PC-9 (cell line): ENCODE data around the gene CCDC8.

Experiments
- EZH2 ChIP-seq: fragments of 200-600 bp; sonication (generic); IDR thresholded peaks from 2 replicates; pipeline ENCODE4 v1.8.0; 2017; ENCODE audit warnings: antibody characterized with exemption, low read depth
- TF ChIP-seq, protein P1 (sequence below): fragments of 200-600 bp; sonication (generic); conservative IDR thresholded peaks from 2 replicates; pipeline ENCODE4 v1.6.1; 2017; ENCODE audit warnings: mixed run types, antibody characterized with exemption, mild to moderate bottlenecking, moderate library complexity

DNA sequence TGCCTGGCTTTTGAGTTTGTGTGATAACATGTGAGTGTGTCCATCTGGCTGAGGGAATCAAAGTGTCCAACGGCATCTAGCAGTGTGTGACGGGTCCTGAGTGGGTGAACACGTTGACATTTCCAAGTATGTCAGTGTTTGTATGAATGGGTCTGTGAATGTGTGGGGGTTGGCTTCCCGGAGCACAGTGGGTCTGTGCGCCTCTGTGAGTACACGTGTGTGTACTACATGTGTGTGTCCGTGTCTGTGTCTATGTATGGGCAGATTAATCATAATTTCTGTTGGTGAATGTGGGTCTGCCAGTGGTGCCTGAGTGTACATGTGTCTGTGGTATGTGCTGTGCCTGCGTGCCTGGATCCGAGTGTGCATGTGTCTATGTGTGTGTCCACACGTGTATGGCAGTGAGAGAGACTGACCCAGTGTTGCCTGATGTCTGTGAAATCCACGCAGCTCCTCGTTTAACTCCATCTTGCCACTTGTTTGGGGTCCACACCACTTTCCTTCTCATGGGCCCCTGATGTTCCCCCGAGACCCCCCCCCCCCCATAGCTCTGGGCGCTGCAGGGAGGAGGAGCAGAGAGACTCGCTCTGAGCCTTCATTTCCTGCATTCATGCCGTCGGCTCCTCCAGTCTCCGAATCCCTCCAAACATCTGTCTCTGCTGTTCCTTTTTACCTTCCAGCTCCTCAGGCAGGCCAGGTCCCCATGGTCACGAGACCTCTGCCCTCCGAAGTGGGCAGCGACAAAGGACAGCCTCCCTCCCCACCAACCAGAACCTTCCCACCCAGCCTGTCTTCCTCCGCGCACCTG lies 5.3 kb downstream of the CCDC8 start:
- TF ChIP-seq, protein P1, sequence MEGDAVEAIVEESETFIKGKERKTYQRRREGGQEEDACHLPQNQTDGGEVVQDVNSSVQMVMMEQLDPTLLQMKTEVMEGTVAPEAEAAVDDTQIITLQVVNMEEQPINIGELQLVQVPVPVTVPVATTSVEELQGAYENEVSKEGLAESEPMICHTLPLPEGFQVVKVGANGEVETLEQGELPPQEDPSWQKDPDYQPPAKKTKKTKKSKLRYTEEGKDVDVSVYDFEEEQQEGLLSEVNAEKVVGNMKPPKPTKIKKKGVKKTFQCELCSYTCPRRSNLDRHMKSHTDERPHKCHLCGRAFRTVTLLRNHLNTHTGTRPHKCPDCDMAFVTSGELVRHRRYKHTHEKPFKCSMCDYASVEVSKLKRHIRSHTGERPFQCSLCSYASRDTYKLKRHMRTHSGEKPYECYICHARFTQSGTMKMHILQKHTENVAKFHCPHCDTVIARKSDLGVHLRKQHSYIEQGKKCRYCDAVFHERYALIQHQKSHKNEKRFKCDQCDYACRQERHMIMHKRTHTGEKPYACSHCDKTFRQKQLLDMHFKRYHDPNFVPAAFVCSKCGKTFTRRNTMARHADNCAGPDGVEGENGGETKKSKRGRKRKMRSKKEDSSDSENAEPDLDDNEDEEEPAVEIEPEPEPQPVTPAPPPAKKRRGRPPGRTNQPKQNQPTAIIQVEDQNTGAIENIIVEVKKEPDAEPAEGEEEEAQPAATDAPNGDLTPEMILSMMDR, result no peak
- no peak for TF ChIP-seq EZH2
